ENCODE data around the gene PUM1.

- TF ChIP-seq EZH2 (IDR thresholded peaks at IDR 0.05; ENCODE audit: low read length, missing control alignments) (no peak), CTCF (conservative IDR thresholded peaks at IDR 0.05 in 1 of 2, IDR thresholded peaks at IDR 0.05 in 1 of 2; ENCODE audit: low read depth in 1 of 2, low read length in 2 of 2) (no peak)
These were observed 60.3 kb downstream of the PUM1 start for GRCh38 chr1:31005198-31005597.
